Gastrocnemius medialis (tissue), 4 donors: ENCODE data around the gene GUK1.

Source experiments
- POLR2A ChIP-seq, 2 donors: fragments of 450-650 bp; IDR thresholded peaks; one replicate each; pipeline ENCODE4 v1.6.1; 2017; ENCODE audit warnings: antibody characterized with exemption in 2 of 2, mild to moderate bottlenecking in 2 of 2, moderate library complexity in 2 of 2
- TF ChIP-seq, protein P1 (sequence below), 5 experiments: fragments of 450-650 bp in 3 of 5; fragments of 200-600 bp in 2 of 5; sonication (generic) in 2 of 5; IDR thresholded peaks in 4 of 5; conservative IDR thresholded peaks in 1 of 5; 1 replicate in 4 of 5; 2 replicates in 1 of 5; pipeline ENCODE4 v1.5.1; 2016 to 2019; ENCODE audit warnings: antibody characterized with exemption in 5 of 5, mild to moderate bottlenecking in 3 of 5, moderate library complexity in 3 of 5

DNA sequence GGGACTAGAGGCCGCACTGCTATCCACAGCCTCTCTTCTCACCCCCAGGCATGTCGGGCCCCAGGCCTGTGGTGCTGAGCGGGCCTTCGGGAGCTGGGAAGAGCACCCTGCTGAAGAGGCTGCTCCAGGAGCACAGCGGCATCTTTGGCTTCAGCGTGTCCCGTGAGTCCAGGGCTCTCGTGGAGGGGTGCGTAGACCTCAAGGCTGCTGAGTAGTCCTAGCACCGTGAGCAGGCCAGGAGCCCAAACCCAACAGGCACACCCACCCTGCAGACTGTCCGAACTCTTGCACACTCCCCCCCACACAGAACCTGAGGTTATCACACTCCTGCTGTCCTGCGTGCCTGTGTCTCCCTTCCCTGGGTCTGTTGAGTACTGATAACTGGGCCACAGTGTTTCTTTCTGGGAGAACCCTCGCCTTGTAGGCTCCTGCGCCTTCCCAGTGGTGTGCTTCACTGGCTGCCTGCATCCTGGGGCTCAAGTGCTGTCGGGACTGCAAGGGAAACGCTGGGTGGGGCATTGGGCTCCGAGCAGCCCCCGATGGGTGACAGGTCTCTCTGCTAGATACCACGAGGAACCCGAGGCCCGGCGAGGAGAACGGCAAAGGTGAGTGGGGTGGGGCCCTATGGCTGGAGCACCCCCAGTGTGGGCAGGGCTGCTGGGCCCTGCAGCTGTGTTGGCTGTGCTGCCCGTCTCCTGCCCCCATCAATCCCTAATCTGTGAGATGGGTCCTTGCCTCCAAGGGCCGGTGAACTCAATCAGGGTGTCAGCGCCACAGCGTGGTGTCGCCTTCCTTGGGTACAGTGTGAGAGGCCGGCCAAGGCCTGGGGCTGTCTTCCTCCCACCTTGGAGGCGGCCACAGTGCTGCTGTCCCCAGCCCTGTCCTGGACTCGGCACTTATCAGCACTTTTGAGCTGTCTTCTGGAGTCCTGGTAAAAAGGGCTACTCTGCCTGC is 5.7 kb downstream of the GUK1 start:
- TF ChIP-seq, protein P1, sequence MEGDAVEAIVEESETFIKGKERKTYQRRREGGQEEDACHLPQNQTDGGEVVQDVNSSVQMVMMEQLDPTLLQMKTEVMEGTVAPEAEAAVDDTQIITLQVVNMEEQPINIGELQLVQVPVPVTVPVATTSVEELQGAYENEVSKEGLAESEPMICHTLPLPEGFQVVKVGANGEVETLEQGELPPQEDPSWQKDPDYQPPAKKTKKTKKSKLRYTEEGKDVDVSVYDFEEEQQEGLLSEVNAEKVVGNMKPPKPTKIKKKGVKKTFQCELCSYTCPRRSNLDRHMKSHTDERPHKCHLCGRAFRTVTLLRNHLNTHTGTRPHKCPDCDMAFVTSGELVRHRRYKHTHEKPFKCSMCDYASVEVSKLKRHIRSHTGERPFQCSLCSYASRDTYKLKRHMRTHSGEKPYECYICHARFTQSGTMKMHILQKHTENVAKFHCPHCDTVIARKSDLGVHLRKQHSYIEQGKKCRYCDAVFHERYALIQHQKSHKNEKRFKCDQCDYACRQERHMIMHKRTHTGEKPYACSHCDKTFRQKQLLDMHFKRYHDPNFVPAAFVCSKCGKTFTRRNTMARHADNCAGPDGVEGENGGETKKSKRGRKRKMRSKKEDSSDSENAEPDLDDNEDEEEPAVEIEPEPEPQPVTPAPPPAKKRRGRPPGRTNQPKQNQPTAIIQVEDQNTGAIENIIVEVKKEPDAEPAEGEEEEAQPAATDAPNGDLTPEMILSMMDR (IDR thresholded peaks at IDR 0.05 in 4 of 5, conservative IDR thresholded peaks at IDR 0.05 in 1 of 5), result no peak
- TF ChIP-seq POLR2A (IDR thresholded peaks at IDR 0.05), result no peak
